Activated B cell treated with CpG ODN at 0.5 μM for 24 hours (primary cell): ENCODE results near the gene SELENOK. TPM values are rescaled to one million over a fixed set of nuclear protein-coding genes. Genes with fewer than 3 reads are reported as not detected.

Experiments
- ATAC-seq: fragments of 200-7000 bp; cut with Tn5 transposase; one replicate; pipeline ENCODE4 v1.10.0; 2021; ENCODE audit warnings: low read depth, mild to moderate bottlenecking, moderate library complexity
- CTCF ChIA-PET: fragments of 350-600 bp; sonication (Branson Sonifier 250); formaldehyde crosslinking; loops from one replicate; lab custom pipeline; 2021; ENCODE audit warnings: antibody characterized with exemption; lab: Charles Lee
- POLR2A ChIA-PET: fragments of 350-600 bp; sonication (Branson Sonifier 250); formaldehyde crosslinking; loops from one replicate; lab custom pipeline; 2021; ENCODE audit warnings: antibody characterized with exemption; lab: Charles Lee
- DNase-seq: peaks from one replicate; pipeline ENCODE4 v3.0.0; 2022
- H3K27ac Mint-ChIP-seq: one replicate; pipeline ENCODE4 v1.8.0; 2020; ENCODE audit warnings: mixed read lengths
- H3K27me3 Mint-ChIP-seq: one replicate; pipeline ENCODE4 v1.8.0; 2021; ENCODE audit warnings: mixed read lengths
- H3K36me3 Mint-ChIP-seq: one replicate; pipeline ENCODE4 v1.8.0; 2021; ENCODE audit warnings: low read depth, mixed read lengths
- H3K4me1 Mint-ChIP-seq: one replicate; pipeline ENCODE4 v1.8.0; 2021; ENCODE audit warnings: mixed read lengths
- H3K4me3 Mint-ChIP-seq: one replicate; pipeline ENCODE4 v1.8.0; 2020; ENCODE audit warnings: mild to moderate bottlenecking, mixed read lengths
- H3K9me3 Mint-ChIP-seq: one replicate; pipeline ENCODE4 v1.8.0; 2020; ENCODE audit warnings: mixed read lengths
- CTCF ChIP-seq: fragments of 200-600 bp; IDR thresholded peaks from one replicate; pipeline ENCODE4 v1.8.0; 2022; ENCODE audit warnings: antibody characterized with exemption, mild to moderate bottlenecking
- intact Hi-C: fragments of 100-400 bp; cut with micrococcal nuclease; formaldehyde crosslinking; loops from one replicate; pipeline ENCODE4 v1.15.1; 2024
- total RNA-seq: library from RNA; stranded (reverse); gene quantifications from 2 replicates; pipeline ENCODE4 v1.2.3, GENCODE V29; 2022

Gene SELENOK
- total RNA-seq, 1 donor from 2014 or later = 29.8 TPM

GRCh38 chr3:53860196-53860595 is 31.5 kb downstream of the SELENOK start:
- Mint-ChIP-seq H3K4me3 (no peak overlapping the region), H3K36me3 (peaks cover 35% of the 10 kb centered on the region), H3K4me1 (peaks cover 48% of the 10 kb centered on the region), H3K27ac (no peak overlapping the region), H3K9me3 (no peaks in the 10 kb centered on the region), H3K27me3 (no peaks in the 10 kb centered on the region)
- intact Hi-C loops = no loop called here
- TF ChIP-seq CTCF = no peak
- POLR2A ChIA-PET = no interaction called here
- no peak for ATAC-seq
- CTCF ChIA-PET = interaction anchor here (0.6 to 0.9 kb wide), 2 partner anchors 13 to 50 kb away, joined by 3 read pairs; no protein-coding TSS in a partner anchor
- no peak for DNase-seq

GRCh38 chr3:53859178-53859577 is 32.5 kb downstream of the SELENOK start:
- no peaks in the 10 kb centered on the region for H3K27me3 Mint-ChIP-seq
- DNase-seq (no peak), ATAC-seq (no peak)
- peaks cover 41% of the 10 kb centered on the region for H3K4me1 Mint-ChIP-seq
- intact Hi-C loops = no loop called here
- POLR2A ChIA-PET = no interaction called here
- CTCF ChIA-PET = interaction anchor here (0.9 kb wide), 1 partner anchor 48 kb away, joined by 3 read pairs; no protein-coding TSS in a partner anchor
- no peak overlapping the region for H3K4me3 Mint-ChIP-seq
- no peak for TF ChIP-seq CTCF
- peaks cover 27% of the 10 kb centered on the region for H3K36me3 Mint-ChIP-seq
- no peak overlapping the region for H3K27ac Mint-ChIP-seq
- H3K9me3 Mint-ChIP-seq = no peaks in the 10 kb centered on the region

GRCh38 chr3:53858096-53858741 is 33.4 kb downstream of the SELENOK start:
- H3K27ac Mint-ChIP-seq = peak overlapping the region; percentile 18
- CTCF ChIA-PET = no interaction called here
- DNase-seq (no peak), ATAC-seq (no peak)
- no peaks in the 10 kb centered on the region for H3K9me3 Mint-ChIP-seq
- H3K27me3 Mint-ChIP-seq = no peaks in the 10 kb centered on the region
- POLR2A ChIA-PET = no interaction called here
- no peak for TF ChIP-seq CTCF
- no peak overlapping the region for H3K4me3 Mint-ChIP-seq
- peaks cover 33% of the 10 kb centered on the region for H3K4me1 Mint-ChIP-seq
- intact Hi-C loops = no loop called here
- peaks cover 23% of the 10 kb centered on the region for H3K36me3 Mint-ChIP-seq

- Mint-ChIP-seq H3K27ac (no peak overlapping the region), H3K36me3 (peaks cover 16% of the 10 kb centered on the region), H3K27me3 (no peaks in the 10 kb centered on the region), H3K4me1 (peaks cover 26% of the 10 kb centered on the region), H3K4me3 (no peak overlapping the region), H3K9me3 (no peaks in the 10 kb centered on the region)
- no peak for TF ChIP-seq CTCF
- no peak for ATAC-seq
- no peak for DNase-seq
- ChIA-PET CTCF (no interaction called here), POLR2A (interaction anchor here (0.7 kb wide), 1 partner anchor 10 kb away, joined by 3 read pairs; no protein-coding TSS in a partner anchor)
- intact Hi-C loops = no loop called here
Observed at GRCh38 chr3:53856964-53857363, 34.7 kb downstream of the SELENOK start.

GRCh38 chr3:53850895-53851294 is 40.8 kb downstream of the SELENOK start:
- Mint-ChIP-seq H3K4me3 (no peak overlapping the region), H3K36me3 (no peaks in the 10 kb centered on the region), H3K27me3 (peaks cover 14% of the 10 kb centered on the region), H3K27ac (no peak overlapping the region), H3K4me1 (peaks cover 8% of the 10 kb centered on the region), H3K9me3 (no peaks in the 10 kb centered on the region)
- CTCF ChIA-PET = no interaction called here
- no peak for TF ChIP-seq CTCF
- POLR2A ChIA-PET = interaction anchor here (0.6 kb wide), 1 partner anchor 41 kb away, joined by 3 read pairs; no protein-coding TSS in a partner anchor
- intact Hi-C loops = no loop called here
- no peak for DNase-seq
- ATAC-seq = no peak
